Gastroesophageal sphincter (tissue), 4 donors: ENCODE results near the gene MINDY4B. TPM values are rescaled to one million over a fixed set of nuclear protein-coding genes. Genes with fewer than 3 reads are reported as not detected.

Source experiments
- ATAC-seq: fragments of 150-250 bp; one replicate; pipeline ENCODE4 v1.9.1; 2016; ENCODE audit warnings: mild to moderate bottlenecking, moderate library complexity
- H3K27ac ChIP-seq, 4 donors: fragments of 200-600 bp; sonication (generic) in 3 of 4; 1 replicate in 3 of 4; 2 replicates in 1 of 4; pipeline ENCODE4 v1.5.1; 2016 to 2019
- H3K27me3 ChIP-seq: fragments of 200-600 bp; sonication (generic); one replicate; pipeline ENCODE4 v1.5.1; 2019
- H3K36me3 ChIP-seq, 2 donors: fragments of 200-600 bp; sonication (generic); one replicate each; pipeline ENCODE4 v1.5.1; 2019; ENCODE audit warnings: control low read depth in 1 of 2
- H3K4me1 ChIP-seq, 3 donors: fragments of 200-600 bp; sonication (generic); 1 replicate in 2 of 3; 2 replicates in 1 of 3; pipeline ENCODE4 v1.5.1; 2016 to 2019; ENCODE audit warnings: control low read depth in 2 of 3
- H3K4me3 ChIP-seq, 2 donors: fragments of 200-600 bp; sonication (generic); one replicate each; pipeline ENCODE4 v1.5.1; 2019; ENCODE audit warnings: mild to moderate bottlenecking in 1 of 2, moderate library complexity in 1 of 2
- H3K9me3 ChIP-seq, 3 donors: fragments of 200-600 bp; sonication (generic); one replicate each; pipeline ENCODE4 v1.5.1; 2017 to 2019; ENCODE audit warnings: control low read depth in 2 of 3
- CTCF ChIP-seq, 4 experiments: fragments of 200-600 bp in 2 of 4; fragments of 450-650 bp in 2 of 4; sonication (generic) in 1 of 4; IDR thresholded peaks; one replicate each; pipeline ENCODE4 v1.5.1; 2017 to 2019; ENCODE audit warnings: antibody characterized with exemption in 4 of 4, mild to moderate bottlenecking in 2 of 4, moderate library complexity in 2 of 4
- EP300 ChIP-seq: sonication (generic); formaldehyde crosslinking; IDR thresholded peaks from one replicate; pipeline ENCODE4 v1.6.1; 2017; ENCODE audit warnings: antibody characterized with exemption, mild to moderate bottlenecking
- POLR2A ChIP-seq, 2 donors: fragments of 450-650 bp; IDR thresholded peaks; one replicate each; pipeline ENCODE4 v1.6.1; 2017; ENCODE audit warnings: antibody characterized with exemption in 2 of 2, mild to moderate bottlenecking in 2 of 2, moderate library complexity in 1 of 2
- POLR2AphosphoS5 ChIP-seq: sonication (generic); formaldehyde crosslinking; IDR thresholded peaks from one replicate; pipeline ENCODE4 v1.6.1; 2017; ENCODE audit warnings: antibody characterized with exemption
- WGBS, 2 donors: methylation state at CpG; one replicate each; pipeline ENCODE4 v1.1.5; 2018; ENCODE audit warnings: low coverage in 1 of 2; 5-methylcytosine and 5-hydroxymethylcytosine counted together
- total RNA-seq, 4 donors: library from RNA; depleted of rRNA; stranded (reverse); fragments of >200 nt; gene quantifications; one replicate each; pipeline ENCODE4 v1.1.0, GENCODE V29; 2016

MINDY4B gene
- total RNA-seq, 4 donors from 2014 or later: not detected

- 81 to 100% methylated on average over 1 to 3 of the region's 3 CpGs for WGBS, 2 donors
- Histone ChIP-seq H3K36me3 (no peaks in the 10 kb centered on the region), H3K27me3 (peaks cover 10% of the 10 kb centered on the region), H3K9me3 (peaks cover 0 to 24% (median 0%) of the 10 kb centered on the region in 3 donors), H3K4me3 (no peak overlapping the region), H3K27ac (no peak overlapping the region), H3K4me1 (no peaks in the 10 kb centered on the region)
- no peak for TF ChIP-seq POLR2A (IDR thresholded peaks at IDR 0.05)
- TF ChIP-seq EP300: no peak
- TF ChIP-seq CTCF (IDR thresholded peaks at IDR 0.05): no peak
- no peak for TF ChIP-seq POLR2AphosphoS5
- ATAC-seq: no peak
Measured at GRCh38 chr3:150850191-150850590, 55.0 kb downstream of the MINDY4B start.

- H3K4me3 ChIP-seq: no peak overlapping the region
- no peak for ATAC-seq
- no peaks in the 10 kb centered on the region for H3K4me1 ChIP-seq
- WGBS, 2 donors: 71 to 90% methylated on average over 1 of the region's 1 CpG
- H3K27ac ChIP-seq: no peak overlapping the region
- TF ChIP-seq POLR2A (IDR thresholded peaks at IDR 0.05): no peak
- TF ChIP-seq CTCF (IDR thresholded peaks at IDR 0.05): no peak
- TF ChIP-seq EP300: no peak
- no peak for TF ChIP-seq POLR2AphosphoS5
- H3K36me3 ChIP-seq: no peaks in the 10 kb centered on the region
- peaks cover 0 to 24% (median 0%) of the 10 kb centered on the region in 3 donors for H3K9me3 ChIP-seq
- H3K27me3 ChIP-seq: no peaks in the 10 kb centered on the region
Measured at GRCh38 chr3:150848864-150849263, 56.4 kb downstream of the MINDY4B start.

- no peak for ATAC-seq
- Histone ChIP-seq H3K9me3 (peaks cover 0 to 24% (median 0%) of the 10 kb centered on the region in 3 donors), H3K27ac (no peak overlapping the region), H3K4me3 (no peak overlapping the region), H3K27me3 (peaks cover 2% of the 10 kb centered on the region), H3K4me1 (no peaks in the 10 kb centered on the region), H3K36me3 (no peaks in the 10 kb centered on the region)
- TF ChIP-seq EP300 (no peak), CTCF (IDR thresholded peaks at IDR 0.05) (no peak), POLR2AphosphoS5 (no peak), POLR2A (IDR thresholded peaks at IDR 0.05) (no peak)
- 100% methylated on average over 1 of the region's 1 CpG for WGBS, 2 donors
Measured at GRCh38 chr3:150847433-150847832, 57.8 kb downstream of the MINDY4B start.

- no peak overlapping the region for H3K4me3 ChIP-seq
- peaks cover 19% of the 10 kb centered on the region for H3K27me3 ChIP-seq
- no peaks in the 10 kb centered on the region for H3K9me3 ChIP-seq
- 25 to 28% methylated on average over 3 of the region's 3 CpGs for WGBS, 2 donors
- TF ChIP-seq CTCF (IDR thresholded peaks at IDR 0.05): no peak
- TF ChIP-seq EP300: no peak
- TF ChIP-seq POLR2AphosphoS5: no peak
- no peak for TF ChIP-seq POLR2A (IDR thresholded peaks at IDR 0.05)
- H3K36me3 ChIP-seq: no peaks in the 10 kb centered on the region
- H3K4me1 ChIP-seq: no peaks in the 10 kb centered on the region
- ATAC-seq: no peak
- no peak overlapping the region for H3K27ac ChIP-seq
Measured at GRCh38 chr3:150844484-150844883, 60.8 kb downstream of the MINDY4B start.

- no peaks in the 10 kb centered on the region for H3K9me3 ChIP-seq
- H3K27me3 ChIP-seq: peaks cover 19% of the 10 kb centered on the region
- no peak overlapping the region for H3K27ac ChIP-seq
- no peaks in the 10 kb centered on the region for H3K4me1 ChIP-seq
- TF ChIP-seq POLR2AphosphoS5 (no peak), CTCF (IDR thresholded peaks at IDR 0.05) (no peak)
- no peaks in the 10 kb centered on the region for H3K36me3 ChIP-seq
- no peak for ATAC-seq
- no peak overlapping the region for H3K4me3 ChIP-seq
- 58 to 72% methylated on average over 2 of the region's 2 CpGs for WGBS, 2 donors
Measured at GRCh38 chr3:150843241-150843640, 62.0 kb downstream of the MINDY4B start.
